ENCODE data around the gene KAZN.

DNA sequence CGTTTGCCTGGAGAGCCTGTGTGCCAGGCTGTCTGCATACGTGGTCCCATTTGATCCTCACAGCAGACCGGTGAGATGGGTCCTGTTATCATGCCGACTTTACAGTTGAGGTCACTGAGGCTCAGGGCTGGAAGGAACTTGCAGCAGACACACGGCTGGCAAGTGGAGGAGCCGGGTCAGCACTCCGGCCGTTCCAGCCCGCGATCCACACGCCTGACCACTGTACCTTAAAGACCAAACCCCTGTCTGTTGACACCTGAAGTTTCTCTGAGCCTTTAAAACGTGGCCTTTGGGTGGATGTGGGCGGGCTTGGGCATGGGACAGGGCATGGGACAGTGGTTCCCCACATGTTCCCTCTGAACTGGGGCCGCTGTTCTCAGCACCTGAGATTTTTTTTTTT lies 383.5 kb downstream of the KAZN start:
- no peak for TF ChIP-seq POLR2A (IDR thresholded peaks at IDR 0.05)
- TF ChIP-seq, protein P1, sequence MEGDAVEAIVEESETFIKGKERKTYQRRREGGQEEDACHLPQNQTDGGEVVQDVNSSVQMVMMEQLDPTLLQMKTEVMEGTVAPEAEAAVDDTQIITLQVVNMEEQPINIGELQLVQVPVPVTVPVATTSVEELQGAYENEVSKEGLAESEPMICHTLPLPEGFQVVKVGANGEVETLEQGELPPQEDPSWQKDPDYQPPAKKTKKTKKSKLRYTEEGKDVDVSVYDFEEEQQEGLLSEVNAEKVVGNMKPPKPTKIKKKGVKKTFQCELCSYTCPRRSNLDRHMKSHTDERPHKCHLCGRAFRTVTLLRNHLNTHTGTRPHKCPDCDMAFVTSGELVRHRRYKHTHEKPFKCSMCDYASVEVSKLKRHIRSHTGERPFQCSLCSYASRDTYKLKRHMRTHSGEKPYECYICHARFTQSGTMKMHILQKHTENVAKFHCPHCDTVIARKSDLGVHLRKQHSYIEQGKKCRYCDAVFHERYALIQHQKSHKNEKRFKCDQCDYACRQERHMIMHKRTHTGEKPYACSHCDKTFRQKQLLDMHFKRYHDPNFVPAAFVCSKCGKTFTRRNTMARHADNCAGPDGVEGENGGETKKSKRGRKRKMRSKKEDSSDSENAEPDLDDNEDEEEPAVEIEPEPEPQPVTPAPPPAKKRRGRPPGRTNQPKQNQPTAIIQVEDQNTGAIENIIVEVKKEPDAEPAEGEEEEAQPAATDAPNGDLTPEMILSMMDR (IDR thresholded peaks at IDR 0.05 in 8 of 11, conservative IDR thresholded peaks at IDR 0.05 in 3 of 11): no peak
